ENCODE data around the gene HERPUD2.
"Not testable (repeated sequence)": the region's sequence is repeated elsewhere in the genome, so short reads cannot be mapped to it uniquely, and the experiment has no call there.

HERPUD2 gene

DNA sequence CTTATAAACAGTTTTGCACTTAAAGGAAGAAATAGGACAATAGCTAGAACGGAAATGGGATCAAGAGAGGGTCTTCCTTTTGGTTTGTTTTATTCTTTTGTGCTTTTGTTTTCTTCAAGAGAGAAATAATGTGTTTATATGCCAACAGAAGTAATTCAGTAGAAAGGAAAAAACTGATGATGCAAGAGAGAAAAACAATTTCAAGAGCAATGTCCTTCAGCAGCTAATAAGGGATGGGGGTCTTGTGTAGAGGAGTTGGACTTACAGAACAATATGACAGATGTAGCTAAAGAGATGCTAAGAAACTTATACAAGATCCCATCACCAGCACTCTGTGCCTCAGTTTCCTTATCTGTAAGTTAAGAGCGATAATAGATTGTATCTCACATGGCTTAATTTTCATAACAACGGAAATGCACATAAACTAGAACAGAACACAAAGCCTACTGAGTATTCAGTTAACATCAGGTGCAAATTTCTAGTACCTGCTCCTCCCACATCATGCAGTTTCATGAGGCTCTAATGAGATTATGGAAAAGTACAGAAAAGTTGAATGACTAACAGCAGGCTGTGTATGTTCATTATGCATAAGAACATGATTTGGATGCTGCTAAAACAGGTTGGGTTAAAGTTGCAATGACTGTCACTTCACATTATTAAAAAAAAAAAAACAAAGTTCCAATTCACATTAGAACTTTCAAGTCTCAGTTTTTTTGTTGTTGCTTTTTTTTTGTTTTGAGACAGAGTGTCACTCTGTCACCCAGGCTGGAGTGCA is 17.2 kb downstream of the HERPUD2 start:
- no peak for DNase-seq (ENCODE audit: low read depth)

GRCh38 chr7:35676211-35676610 is 18.7 kb downstream of the HERPUD2 start:
- no peak for DNase-seq (ENCODE audit: low read depth)

DNA sequence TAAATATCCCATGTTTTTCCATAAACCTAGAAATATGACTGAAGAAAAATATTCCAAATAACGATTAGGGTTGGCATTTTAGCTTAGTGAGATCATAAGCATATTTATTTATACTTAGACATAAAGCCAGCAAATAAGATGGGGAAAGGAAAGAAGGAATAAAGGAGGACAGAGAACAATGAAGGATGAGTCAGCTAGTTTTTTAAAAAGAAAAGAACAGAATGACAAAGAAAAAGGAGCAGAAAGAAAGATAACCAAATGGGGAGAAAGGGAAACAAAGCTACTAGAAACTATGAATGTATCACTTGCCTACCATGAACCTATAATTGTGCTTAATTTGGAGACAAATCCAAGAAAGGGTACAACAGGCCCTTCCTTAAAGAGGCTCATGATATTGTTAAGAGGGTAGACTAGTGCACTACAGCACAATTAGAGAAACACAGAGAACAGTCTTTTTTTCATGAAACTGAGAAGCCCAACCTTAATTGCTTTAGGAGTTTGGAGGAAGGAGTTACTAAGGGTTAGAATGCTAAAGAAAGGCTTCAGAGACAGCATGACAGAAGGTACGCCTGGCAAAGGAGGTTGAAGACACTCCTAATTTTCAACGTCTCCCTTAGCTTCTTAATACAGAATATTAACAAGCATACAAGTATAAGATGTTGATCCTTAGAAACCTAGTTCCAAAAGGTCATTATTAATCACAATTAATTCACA is 23.9 kb downstream of the HERPUD2 start:
- DNase-seq (ENCODE audit: low read depth): no peak

DNA sequence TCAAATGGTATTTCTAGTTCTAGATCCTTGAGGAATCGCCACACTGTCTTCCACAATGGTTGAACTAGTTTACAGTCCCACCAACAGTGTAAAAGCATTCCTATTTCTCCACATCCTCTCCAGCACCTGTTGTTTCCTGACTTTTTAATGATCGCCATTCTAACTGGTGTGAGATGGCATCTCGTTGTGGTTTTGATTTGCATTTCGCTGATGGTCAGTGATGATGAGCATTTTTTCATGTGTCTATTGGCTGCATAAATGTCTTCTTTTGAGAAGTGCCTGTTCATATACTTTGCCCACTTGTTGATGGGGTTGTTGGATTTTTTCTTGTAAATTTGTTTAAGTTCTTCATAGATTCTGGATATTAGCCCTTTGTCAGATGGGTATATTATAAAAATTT is 34.5 kb downstream of the HERPUD2 start:
- not testable (repeated sequence) for DNase-seq (ENCODE audit: low read depth)

- no peak for DNase-seq (ENCODE audit: low read depth)
These were observed 36.2 kb downstream of the HERPUD2 start for GRCh38 chr7:35658606-35659201.

- DNase-seq (ENCODE audit: low read depth): no peak
These were observed 37.8 kb downstream of the HERPUD2 start for GRCh38 chr7:35657125-35657524.

GRCh38 chr7:35654558-35654957 is 40.4 kb downstream of the HERPUD2 start:
- DNase-seq (ENCODE audit: low read depth): not testable (repeated sequence)

- DNase-seq (ENCODE audit: low read depth): no peak
These were observed 42.8 kb downstream of the HERPUD2 start for GRCh38 chr7:35652124-35652523.

GRCh38 chr7:35650751-35651150 is 44.2 kb downstream of the HERPUD2 start:
- DNase-seq (ENCODE audit: low read depth): no peak

GRCh38 chr7:35649711-35650110 is 45.2 kb downstream of the HERPUD2 start:
- DNase-seq (ENCODE audit: low read depth): no peak

GRCh38 chr7:35648367-35648766 is 46.6 kb downstream of the HERPUD2 start:
- DNase-seq (ENCODE audit: low read depth): no peak

- DNase-seq (ENCODE audit: low read depth): no peak
These were observed 47.8 kb downstream of the HERPUD2 start for GRCh38 chr7:35647171-35647574.

GRCh38 chr7:35646289-35647023 is 48.5 kb downstream of the HERPUD2 start:
- DNase-seq (ENCODE audit: low read depth): no peak

DNA sequence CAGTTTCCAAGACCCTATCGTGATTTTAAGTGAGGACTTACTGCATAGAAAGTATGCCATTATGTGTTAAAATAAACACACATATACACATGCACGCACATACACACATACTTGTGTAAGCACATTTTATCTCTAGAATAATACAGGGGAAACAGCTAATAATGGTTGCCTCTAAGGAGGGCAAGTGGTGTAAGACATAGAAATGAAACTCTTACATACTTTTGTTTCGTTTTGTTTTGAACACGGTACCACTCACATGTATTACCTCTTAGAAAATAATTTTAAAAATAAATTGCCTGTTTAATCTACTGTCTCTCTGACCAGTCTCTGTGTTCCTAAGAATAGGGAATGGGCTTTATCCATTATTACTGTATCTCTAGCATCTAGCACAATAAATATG is 49.2 kb downstream of the HERPUD2 start:
- no peak for DNase-seq (ENCODE audit: low read depth)

- no peak for DNase-seq (ENCODE audit: low read depth)
These were observed 64.6 kb downstream of the HERPUD2 start for GRCh38 chr7:35630024-35630972.

DNA sequence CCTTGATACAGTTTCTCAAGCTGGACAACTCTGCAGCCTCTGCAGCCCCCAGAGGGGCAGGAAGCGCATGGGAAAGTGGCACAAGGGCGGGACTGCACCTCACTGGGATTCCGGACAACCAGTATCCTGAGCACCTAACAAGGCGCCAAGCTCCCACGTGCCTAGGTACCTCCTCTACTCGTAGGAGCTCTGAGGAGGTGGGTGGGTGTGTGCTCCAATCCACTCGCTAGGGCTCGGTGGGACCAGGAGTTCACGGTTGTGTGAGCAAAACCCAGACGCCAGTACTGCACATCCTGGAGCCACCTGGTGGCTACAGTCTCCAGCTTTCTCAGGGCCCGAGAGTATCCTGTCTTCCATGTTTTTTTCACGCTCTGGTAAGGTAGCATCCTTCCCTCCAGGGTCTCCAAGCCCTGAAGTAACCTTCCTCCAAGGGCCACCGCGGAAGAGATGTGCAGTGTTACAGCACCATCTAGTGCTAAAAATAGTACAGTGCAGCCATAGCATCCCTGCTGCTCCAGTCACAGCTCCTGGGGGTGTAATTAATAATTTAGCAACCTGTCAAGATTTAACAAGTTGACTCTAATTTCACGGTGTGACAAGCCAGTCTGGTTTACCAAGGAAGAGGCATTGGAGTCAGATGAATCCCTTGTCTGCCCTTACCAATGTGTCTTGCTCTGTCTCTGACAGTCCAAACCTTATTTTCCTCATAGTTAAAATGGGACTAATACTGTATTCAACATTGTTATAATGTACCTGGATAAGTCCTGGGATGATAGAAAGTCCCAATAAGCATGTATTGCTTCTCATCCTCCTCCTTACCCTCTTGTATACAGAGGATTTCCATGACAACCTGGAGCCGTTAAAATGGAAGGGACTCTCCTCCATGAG is 70.4 kb downstream of the HERPUD2 start:
- no peak for DNase-seq (ENCODE audit: low read depth)

DNA sequence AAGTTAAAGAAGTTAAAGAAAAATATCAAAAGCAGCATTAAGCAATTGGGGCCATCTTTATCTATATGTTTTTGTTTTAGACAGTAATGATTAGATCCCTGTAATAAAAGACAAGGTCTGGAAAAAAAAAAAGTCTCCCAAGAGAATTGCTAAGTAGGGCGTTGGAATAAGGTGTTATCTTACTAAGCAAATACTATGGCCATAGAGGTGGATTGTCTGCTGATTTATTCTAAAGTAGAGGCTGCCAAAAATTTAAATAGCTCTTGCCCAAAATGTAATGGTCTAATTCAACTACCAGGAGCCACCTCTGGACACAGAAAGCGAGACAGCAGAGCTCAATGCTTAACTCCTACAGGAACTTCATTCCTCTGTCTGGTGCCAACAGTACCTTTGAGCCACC is 71.6 kb downstream of the HERPUD2 start:
- no peak for DNase-seq (ENCODE audit: low read depth)

DNA sequence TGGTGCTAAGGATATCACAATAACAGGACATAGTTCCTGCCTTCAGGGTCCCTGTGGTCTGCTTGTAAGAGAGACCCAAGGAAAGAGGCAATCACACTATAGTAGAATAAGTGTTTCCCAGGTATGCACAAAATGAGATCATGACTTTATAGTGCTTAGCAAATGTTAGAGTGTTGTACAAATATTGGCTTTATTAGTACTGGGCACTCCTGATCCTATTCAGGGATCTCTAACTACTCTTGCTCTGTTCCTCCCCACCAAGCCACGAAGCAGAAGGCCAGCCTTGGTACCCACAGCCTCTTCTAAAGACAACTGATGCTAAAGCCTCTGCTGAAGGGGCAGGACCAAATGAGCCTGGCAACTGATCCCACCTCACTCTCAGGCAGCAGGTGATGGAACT is 75.1 kb downstream of the HERPUD2 start:
- DNase-seq (ENCODE audit: low read depth): no peak

- no peak for DNase-seq (ENCODE audit: low read depth)
These were observed 77.9 kb downstream of the HERPUD2 start for GRCh38 chr7:35617041-35617440.

GRCh38 chr7:35613150-35613549 is 81.8 kb downstream of the HERPUD2 start:
- DNase-seq (ENCODE audit: low read depth): no peak

Data from HS-5 (cell line).